ENCODE measurements around the gene ANKRD11.
A peak's percentile ranks its signal among the peaks of the same experiment; 100 is the strongest.
"Not testable (repeated sequence)": the region's sequence is repeated elsewhere in the genome, so short reads cannot be mapped to it uniquely, and the experiment has no call there.

ANKRD11 gene

DNA sequence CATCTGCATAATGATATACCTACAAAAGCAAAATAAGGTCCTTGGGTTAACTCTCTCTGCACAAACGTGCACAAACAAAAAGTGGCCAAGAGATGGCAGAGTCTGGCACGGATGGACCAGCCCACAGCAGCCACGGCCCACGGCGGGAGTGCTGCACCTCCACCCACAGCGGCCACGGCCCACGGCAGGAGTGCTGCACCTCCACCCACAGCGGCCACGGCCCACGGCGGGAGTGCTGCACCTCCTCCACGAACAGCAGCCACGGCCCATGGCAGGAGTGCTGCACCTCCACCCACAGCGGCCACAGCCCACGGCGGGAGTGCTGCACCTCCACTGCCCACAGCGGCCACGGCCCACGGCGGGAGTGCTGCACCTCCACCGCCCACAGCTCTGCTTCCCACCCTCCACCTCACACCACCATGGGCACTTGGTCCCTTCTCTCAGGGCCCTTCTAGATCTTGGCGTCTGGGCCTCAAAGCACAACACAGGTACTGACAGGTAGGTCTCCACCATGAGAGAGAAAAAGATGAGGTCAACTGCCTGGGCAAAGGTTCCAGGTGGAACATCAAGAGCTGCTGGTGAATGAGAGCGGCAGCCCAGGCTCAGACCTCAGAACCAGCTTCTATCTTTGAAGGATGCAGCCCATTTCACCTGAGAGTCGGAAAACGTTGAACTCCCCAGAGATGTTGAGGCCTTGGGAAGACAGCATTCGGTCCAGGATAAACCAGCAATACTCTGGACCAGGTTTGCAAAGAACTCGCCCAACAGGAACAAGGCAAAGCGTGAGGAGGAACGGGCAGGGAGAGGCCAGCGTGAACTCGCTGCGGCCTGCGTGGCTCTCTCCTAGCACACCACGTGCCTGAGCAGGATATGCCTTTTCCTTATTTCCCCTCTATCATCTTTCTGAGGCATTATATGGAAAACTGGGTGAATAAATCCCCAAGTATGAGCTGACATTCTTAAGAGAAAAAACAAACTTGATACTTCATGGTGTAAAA, 148.4 kb downstream of the ANKRD11 start:
- no peak for DNase-seq

DNA sequence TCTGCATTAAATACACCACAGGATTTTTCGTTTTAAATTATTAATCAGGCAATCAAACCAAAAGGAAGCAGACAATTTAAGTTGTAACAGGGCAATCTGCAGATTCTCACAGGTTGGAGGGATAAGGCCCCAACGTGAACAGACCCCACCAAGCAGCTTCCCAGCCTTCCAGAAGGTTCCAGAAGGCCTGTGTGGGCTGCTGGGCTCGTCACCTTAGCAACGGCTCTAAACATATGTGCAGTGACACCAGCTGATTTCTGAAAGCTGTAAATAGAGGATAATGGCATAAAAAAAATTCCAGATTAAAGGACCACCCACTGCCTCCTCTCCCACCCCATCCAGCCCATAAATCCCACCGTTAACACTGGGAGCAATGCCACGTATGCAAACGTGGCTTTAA, 149.1 kb downstream of the ANKRD11 start:
- DNase-seq = no peak

DNA sequence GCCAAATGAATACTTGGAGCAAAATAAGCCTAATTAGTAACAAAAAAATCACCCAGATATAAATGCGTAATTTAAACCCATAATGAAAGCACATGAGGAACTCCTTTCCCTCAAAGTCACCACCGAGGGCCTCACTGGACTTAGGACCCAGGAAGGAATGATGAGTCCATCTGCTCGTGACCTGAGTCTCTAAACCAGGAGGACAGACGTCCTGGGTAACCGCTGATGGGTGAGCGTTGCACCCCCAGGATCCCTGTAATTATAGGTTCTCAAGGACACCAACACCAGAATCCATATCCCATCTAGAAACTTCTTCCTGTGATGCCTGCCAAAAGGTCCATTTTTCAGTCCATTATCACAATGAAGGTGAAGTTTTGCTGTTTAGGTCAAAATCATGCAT, 151.5 kb downstream of the ANKRD11 start:
- DNase-seq = no peak

DNA sequence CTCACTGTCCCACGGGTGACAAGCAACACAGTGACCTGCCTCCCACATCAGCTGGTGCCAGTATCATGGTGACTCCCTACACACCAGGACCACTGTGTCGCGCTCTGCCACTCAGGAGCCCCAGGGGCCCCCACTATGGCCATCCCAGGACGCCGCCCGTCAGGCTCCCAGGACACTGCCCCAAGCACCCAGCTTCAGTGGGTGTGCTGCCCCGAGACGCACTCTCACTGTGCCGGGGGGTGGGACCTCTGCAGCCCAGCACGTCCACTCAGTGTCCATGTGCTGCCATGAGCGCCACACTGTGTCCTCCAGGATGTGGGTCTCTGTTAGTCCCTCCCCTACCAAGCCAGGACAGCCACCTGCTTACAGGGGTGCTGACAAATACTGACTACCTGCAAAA, 152.4 kb downstream of the ANKRD11 start:
- DNase-seq = no peak

DNA sequence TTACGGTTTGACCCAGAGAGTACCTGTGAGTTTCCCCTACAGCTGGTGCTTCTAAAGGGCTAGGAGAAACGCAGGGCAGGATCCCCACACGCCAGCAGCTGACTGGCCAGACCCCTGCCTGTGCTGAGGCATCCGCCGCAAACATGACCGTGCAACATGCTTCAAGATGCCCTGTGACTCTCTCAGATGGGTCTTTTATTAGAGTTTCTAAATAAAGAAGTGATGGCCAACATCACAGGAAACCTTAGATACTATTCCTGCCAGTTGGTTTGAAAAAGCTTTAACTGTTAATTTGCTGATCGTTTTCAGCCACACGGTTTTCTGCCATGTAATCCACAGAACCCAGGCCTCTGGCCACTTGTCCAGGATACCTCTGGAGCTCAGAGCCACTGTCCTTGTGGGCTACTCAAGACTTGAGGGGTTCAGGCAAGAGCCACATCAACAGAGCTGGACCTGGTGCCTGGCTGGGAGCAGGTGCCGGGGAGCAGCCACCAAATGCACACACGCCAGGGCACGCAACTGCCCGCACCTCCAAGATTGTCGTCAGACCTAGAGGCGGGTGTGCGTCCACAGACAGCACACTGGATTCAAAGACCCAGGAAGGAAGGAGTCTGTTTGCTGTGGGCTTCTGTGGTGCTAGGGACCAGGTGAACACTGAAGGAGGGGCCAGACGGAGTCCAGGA, 154.4 kb downstream of the ANKRD11 start:
- DNase-seq = no peak

DNA sequence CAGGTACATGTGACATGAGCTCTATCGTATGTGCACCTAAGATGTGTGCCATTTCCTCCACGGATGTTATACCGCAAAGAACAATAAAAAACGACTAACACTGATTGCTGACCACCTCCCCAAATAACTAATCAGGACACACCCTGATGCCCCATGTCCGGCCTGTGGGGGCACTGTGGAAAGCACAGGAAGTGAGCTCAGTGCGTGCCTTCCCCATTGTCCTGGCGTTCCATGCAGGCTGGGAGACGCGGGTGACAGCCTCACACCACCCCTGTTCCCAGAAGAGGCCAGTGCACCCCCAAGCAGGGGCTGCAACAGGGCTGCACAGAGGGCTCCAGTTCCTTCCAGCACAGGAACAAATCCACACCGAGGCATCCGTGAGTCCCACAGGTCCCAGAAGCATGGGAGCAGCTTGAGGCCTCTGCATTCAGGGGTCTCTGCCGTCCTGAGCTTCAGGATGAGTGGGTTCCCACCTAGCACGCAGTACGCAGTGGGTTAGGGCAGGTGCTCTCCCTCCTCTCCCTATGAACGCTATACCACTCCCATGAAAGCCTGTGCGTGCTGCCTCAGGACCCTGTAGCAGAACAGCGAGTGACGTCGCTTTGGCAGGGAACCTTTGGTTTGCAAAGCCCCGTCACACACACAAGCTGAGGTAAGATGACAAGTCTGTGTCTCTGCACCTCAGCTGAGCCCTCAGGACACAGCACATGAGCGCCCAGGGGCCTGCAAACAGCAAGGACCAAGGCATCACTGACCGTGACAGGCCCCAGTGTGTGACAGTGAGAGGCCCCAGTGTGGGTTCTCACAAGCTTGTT, 155.2 kb downstream of the ANKRD11 start:
- DNase-seq = no peak

DNA sequence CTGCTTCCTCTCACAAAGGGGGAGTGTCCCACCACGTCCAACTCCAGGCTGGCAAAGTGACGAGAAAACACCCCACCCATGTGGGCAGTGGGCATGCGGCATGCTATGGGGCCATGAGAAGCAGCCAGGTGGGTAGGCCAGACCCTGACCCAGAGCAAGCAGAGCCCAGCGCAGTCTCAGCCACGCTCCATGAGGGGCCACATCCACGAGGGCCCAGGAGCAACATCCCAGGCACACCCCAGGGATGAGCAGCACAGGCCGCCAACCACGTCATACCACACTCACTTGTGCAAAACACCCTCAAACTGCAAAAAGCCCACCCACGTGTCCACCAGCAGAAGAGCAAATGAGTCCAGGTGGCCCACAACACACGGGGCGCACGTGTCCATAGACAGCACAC, 155.9 kb downstream of the ANKRD11 start:
- no peak for DNase-seq

DNA sequence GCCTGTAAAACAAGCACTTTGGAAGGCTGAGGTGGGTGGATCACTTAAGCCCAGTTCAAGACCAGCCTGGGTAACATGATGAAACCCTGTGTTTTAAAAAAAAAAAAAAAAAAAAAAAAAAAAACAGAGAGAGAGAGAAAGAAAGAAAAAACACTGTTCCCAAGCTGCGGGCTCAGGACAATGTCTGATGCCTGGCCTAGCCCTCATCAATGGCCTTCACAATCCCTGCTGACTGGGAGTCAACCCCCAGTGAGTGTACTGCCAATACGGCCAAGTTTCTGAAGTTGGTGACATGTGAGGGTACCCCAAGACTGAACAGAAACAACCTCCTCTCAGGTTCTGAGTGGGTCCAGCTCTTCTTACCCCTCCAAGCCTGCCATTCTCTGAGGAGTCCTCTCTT, 156.3 kb downstream of the ANKRD11 start:
- DNase-seq = no peak

DNA sequence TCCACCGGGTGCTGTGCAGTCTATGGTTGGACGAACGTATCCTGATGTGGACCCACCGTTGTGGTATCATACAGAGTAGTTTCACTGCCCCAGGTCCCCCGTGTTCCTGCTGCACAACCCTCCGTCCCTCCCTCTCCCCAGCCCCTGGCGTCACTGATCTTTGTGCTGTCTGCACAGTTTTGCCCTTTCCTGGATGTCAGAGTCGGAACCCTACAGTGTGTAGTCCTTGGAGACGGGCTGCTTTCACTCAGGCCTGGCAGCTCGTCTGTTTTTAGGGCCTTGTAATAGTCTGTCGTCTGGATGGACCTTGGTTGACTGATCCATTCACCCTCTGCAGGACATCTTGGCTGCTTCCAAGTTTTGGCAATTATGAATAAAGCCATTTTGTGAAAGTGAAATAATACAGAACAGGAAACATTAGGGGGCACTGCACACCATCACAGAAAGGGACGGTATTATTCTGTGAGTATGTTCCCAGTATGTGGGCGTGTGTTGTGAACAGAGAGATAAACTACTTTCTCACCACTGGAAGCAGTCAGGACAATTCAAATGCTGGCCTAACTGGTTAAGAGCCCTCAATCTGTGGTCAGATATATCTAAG, 156.9 kb downstream of the ANKRD11 start:
- DNase-seq = peak; percentile 44

DNA sequence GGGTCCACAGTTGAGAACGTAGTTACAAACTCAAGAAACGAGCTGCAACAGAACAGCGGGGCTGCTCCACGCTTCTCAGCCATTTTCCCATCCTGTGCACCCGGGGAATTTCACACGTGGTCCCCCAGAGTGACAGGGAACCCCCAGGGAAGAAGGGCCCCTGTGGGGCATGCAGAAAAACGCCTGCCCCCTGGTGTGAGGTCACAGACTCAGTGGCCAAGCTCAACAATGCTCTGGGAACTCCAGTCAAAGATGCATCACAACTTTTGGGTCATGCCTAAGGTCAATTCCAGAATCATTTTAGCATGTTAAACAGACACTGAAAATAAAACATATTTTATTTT, 157.5 kb downstream of the ANKRD11 start:
- no peak for DNase-seq

DNA sequence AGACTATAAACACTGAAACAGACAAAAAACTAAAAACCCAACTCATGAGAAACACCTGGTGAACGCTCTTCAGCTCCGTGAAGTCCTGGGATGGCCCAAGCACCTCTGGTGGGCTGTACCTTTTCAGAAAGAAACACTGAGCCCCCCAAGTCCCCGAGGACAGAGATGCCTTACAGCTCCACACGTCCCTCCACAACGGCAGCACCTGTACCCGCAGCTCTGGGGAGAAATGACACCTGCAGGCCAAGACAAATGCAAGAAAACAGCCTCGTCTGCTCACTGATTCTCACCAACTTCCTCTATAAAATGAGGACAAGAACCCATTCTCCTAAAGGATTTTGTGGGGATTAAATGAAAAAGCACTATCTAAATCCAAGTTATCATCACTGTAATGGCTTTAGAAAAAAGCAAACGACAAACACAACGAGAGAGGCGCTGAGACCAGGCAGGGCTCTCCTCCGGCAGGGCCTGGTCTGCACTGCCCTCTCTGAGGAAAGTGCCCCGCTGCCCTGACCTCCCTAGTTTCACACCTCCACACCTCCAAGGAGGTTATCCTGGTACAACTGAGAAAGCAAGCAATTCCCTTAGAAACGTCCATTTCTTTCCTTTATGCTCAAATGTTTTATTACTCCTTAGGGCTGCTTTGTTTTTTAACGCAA, 158.0 kb downstream of the ANKRD11 start:
- DNase-seq = no peak

DNA sequence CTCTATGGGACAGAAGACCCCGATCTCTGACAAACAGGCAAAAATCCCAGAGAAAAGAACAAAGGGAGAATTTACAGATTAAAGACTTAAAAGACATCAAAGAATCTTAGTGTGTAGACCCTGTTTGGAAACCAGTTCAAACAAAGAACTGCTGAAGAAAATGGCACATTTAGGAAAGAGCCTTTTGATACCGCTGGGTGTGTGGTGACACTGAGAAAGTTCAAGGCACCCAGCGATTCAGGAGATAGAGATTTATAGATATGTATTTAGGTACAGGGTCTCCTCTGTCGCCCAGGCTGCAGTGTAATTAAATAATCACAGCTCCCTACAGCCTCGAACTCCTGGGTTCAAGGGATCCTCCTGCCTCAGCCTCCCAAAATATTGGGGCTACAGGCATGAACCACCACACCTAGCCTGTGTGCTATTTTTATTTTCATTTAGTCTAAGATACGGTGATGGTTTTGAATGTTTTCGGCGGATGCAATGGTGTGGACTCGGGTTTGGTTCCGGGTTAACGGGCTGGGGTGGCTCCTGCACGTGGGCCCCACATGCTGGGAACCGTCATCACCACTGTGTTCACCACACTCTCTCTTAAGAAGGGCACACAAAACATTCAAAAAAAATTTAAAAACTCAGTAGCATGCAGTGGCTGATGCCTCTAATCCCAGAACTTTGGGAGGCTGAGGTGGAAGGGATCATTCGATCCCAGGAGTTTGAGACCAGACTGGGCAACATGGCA, 158.8 kb downstream of the ANKRD11 start:
- no peak for DNase-seq

DNA sequence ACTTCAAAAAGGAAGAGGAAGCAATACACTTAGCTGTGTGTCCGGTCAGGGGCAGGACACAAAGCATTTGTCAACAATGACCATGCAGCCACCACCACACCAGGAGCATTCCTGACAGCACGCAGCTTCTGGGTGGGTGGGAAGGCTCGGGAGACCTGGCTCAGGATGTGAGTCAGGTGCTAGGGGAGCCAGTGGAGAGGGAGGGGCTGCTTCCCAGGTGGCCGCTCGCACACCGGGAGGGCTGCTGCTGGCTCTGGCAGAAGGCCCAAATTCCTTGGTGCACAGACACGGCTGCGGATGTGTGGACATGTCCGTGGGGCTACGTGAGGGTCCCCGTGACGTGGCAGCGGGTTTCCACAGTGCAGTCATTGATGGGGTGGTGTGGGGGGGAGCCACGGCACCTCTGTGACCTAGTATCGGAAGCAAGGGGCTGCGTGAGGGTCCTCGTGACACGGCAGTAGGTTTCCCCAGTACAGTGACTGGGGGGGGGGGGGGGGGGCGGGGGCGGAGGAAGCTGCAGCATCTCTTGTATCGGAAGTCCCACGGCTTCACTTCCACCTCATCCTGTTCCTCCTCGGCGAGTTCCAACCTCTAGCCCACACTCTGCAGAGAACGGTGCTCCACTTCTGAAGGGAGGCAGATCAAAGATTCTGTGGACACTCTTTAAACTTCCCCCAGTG, 160.0 kb downstream of the ANKRD11 start:
- DNase-seq = peak; percentile 47

DNA sequence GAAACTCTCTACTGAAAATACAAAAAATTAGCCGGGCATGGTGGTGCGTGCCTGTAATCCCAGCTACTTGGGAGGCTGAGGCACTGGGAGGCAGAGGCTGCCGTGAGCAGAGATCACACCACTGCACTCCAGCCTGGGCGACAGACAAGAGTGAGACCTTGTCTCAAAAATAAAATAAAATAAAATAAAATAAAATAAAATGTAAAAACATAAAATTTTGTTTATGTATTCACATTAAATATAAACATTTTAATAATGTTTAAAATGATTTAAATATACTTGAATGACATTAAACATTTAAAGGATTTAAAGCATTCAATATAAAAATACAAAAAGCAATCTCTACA, 160.6 kb downstream of the ANKRD11 start:
- DNase-seq = not testable (repeated sequence)

DNA sequence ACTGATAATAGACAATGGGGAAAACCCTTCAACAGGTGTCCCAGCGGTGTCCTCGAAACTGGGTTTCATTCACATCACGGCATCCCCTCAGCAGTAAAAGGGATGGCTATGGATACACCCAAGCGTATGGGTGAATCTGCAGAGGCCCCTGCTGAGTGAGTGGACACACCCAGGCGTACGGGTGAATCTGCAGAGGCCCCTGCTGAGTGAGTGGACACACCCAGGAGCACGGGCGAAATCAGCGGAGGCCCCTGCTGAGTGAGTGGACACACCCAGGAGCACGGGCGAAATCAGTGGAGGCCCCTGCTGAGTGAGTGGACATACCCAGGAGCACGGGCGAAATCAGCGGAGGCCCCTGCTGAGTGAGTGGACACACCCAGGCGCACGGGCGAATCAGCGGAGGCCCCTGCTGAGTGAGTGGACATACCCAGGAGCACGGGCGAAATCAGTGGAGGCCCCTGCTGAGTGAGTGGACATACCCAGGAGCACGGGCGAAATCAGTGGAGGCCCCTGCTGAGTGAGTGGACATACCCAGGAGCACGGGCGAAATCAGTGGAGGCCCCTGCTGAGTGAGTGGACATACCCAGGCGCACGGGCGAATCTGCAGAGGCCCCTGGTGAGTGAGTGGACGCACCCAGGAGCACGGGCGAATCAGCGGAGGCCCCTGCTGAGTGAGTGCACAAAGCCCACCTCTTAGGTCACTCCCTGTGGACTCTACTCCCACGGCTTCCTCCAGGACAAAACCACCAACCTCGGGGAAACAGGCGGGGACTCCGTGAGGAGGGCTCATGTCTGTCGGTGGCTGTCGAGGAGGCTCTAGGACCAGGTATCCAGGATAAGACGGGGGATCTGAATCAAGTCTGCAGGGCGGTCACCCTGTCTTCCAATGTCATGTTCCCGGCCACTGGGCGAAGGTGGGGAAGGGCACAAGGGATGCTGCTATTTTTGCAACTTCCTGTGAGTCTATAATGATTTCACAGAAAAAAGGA, 161.7 kb downstream of the ANKRD11 start:
- DNase-seq = not testable (repeated sequence)

DNA sequence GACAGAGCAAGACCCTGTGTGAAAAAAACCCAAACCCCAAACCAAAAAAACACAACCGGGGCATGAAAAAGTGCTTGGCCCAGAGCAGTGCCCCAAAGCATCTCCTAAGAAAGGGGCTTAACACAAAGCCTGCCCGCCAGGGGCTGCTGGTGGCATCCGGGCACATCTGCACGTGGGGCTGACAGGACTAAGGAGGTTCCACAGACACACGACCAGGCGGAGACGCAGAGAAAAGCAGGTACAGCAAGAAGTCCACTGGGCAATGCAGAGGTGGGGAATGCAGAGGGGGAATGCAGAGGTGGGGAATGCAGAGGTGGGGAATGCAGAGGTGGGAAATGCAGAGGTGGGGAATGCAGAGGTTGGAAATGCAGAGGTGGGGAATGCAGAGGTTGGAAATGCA, 163.6 kb downstream of the ANKRD11 start:
- no peak for DNase-seq

DNA sequence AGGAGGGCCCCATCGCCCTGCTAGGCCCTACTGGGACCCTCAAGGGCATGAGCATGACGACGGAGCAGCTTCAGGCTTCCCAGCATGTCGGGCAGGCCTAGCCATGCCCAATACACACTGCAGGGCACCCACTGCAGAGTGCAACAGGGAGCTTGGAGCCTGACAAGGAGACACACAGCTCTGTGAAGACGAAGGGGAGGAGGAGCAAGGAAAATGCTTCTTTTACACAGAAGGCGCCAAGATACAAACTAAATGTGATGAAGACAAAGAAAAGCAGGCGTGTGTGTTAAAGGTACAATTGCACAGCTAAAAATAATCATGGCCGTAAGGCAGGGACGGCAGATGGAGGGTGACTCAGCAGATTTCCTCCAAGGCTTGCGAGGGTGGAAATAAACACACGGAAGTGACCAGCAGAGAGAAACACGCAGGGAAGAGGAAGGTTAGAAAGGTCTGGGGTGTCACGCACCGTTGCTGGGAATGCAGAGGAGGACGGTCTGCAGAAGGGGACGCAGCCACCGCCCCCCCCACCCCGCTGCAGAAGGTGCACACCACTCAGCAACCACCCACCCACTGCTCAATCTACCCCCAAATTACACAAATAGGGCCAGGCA, 164.4 kb downstream of the ANKRD11 start:
- no peak for DNase-seq

DNA sequence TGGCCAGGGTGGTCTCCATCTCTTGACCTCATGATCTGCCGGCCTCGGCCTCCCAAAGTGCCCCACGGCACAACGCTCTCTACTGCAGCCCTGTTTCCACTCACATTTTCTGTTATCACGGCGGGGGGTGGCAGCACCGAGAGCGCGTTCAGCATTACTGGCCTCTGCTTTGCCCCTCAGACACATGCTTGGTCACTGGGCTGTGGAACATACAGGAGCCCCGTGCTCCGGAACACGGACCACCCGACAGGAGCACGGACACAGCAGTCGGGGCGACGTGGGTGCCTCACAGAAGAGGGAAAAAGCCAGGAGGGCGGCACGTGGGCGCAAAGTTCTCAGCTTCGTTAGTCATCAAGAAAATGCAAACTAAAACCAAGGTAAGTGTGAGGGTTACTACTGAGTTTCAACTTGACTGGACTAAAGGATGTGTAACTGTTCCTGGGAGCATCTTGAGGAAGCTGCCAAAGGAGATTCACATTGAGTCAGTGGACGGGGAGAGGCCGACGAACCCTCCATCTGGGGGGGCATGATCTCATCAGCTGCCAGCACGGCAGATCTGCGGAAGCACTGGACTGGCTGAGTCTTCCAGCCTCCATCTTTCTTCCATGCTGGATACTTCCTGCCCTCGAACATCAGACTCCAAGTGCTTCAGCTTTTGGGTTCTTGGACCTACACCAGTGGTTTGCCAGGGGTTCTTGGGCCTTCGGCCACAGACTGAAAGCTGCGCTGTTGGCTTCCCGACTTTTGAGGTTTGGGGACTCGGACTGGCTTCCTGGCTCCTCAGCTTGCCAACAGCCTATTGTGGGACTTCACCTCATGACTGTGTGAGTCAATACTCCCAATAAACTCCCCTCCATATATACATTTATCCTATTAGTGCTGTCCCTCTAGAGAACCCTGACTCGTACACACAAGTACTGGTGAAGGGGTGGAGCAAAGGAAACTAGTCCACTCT, 166.0 kb downstream of the ANKRD11 start:
- DNase-seq = peak; percentile 84

Measured in stimulated activated CD4-positive, alpha-beta T cell treated with anti-CD3 and anti-CD28 coated beads, Interleukin-15, amount 100 ng/mL, for 24 hours (primary cell).